Osteocyte (in vitro differentiated cells): ENCODE measurements around the gene BEND4. TPM values are rescaled to one million over a fixed set of nuclear protein-coding genes. Genes with fewer than 3 reads are reported as not detected.

Experiments
- DNase-seq: peaks from one replicate; pipeline ENCODE4 v3.0.0; 2021; ENCODE audit warnings: mixed read lengths; ENCODE audit not compliant: unreplicated experiment; ENCODE audit errors: extremely low spot score
- H3K27ac Mint-ChIP-seq: one replicate; pipeline ENCODE4 v1.8.0; 2021; ENCODE audit warnings: mild to moderate bottlenecking, mixed read lengths; ENCODE audit not compliant: unreplicated experiment
- H3K27me3 Mint-ChIP-seq: one replicate; pipeline ENCODE4 v1.8.0; 2021; ENCODE audit warnings: mixed read lengths; ENCODE audit not compliant: unreplicated experiment
- H3K36me3 Mint-ChIP-seq: one replicate; pipeline ENCODE4 v1.8.0; 2021; ENCODE audit warnings: mixed read lengths; ENCODE audit not compliant: unreplicated experiment
- H3K4me1 Mint-ChIP-seq: one replicate; pipeline ENCODE4 v1.8.0; 2021; ENCODE audit warnings: mixed read lengths; ENCODE audit not compliant: unreplicated experiment
- H3K4me3 Mint-ChIP-seq: one replicate; pipeline ENCODE4 v1.8.0; 2021; ENCODE audit warnings: mild to moderate bottlenecking, moderate library complexity, mixed read lengths; ENCODE audit not compliant: unreplicated experiment
- H3K9me3 Mint-ChIP-seq: one replicate; pipeline ENCODE4 v1.8.0; 2021; ENCODE audit warnings: mixed read lengths; ENCODE audit not compliant: unreplicated experiment
- CTCF ChIP-seq: fragments of 200-600 bp; sonication (generic); IDR thresholded peaks from 2 replicates; pipeline ENCODE4 v1.5.0; 2021; ENCODE audit warnings: antibody characterized with exemption, mild to moderate bottlenecking, moderate library complexity
- total RNA-seq: library from RNA; stranded (reverse); gene quantifications from 2 replicates; pipeline ENCODE4 v1.2.1, GENCODE V29; 2021

Gene BEND4
- total RNA-seq, 1 donor from 2014 or later, result not detected

GRCh38 chr4:42078184-42078801 lies 74.2 kb downstream of the BEND4 start:
- Mint-ChIP-seq H3K4me1 (no peaks in the 10 kb centered on the region), H3K9me3 (no peaks in the 10 kb centered on the region), H3K27ac (no peak overlapping the region), H3K36me3 (peaks cover 31% of the 10 kb centered on the region), H3K4me3 (no peak overlapping the region), H3K27me3 (no peaks in the 10 kb centered on the region)
- no peak for TF ChIP-seq CTCF
- DNase-seq, result no peak

GRCh38 chr4:42074294-42074693 lies 78.2 kb downstream of the BEND4 start:
- H3K4me3 Mint-ChIP-seq, result no peak overlapping the region
- H3K27ac Mint-ChIP-seq, result no peak overlapping the region
- no peaks in the 10 kb centered on the region for H3K27me3 Mint-ChIP-seq
- H3K36me3 Mint-ChIP-seq, result peaks cover 42% of the 10 kb centered on the region
- no peak for TF ChIP-seq CTCF
- H3K4me1 Mint-ChIP-seq, result no peaks in the 10 kb centered on the region
- no peaks in the 10 kb centered on the region for H3K9me3 Mint-ChIP-seq
- DNase-seq, result no peak

GRCh38 chr4:42070463-42070862 lies 82.0 kb downstream of the BEND4 start:
- Mint-ChIP-seq H3K27ac (no peak overlapping the region), H3K27me3 (no peaks in the 10 kb centered on the region), H3K4me3 (no peak overlapping the region), H3K9me3 (no peaks in the 10 kb centered on the region), H3K4me1 (no peaks in the 10 kb centered on the region), H3K36me3 (peaks cover 31% of the 10 kb centered on the region)
- DNase-seq, result no peak
- no peak for TF ChIP-seq CTCF

DNA sequence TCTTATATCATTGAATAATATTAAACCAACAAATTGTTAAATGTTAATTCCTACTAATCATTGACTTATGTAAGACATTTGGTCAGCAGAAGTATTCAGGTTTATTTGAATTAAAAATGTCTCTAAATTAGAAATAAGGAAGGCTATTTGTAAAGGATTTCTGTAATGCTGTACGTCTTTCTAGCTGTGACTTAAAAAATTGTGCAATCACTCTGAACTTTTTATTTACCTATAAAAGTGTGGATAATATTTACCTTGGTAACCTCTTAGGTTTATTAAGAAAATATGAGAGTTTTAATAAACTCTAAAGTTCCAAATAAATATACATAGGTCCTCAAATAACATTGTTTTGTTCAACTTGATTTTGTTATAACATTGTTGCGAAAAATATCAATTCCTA lies 85.2 kb downstream of the BEND4 start:
- Mint-ChIP-seq H3K27ac (no peak overlapping the region), H3K36me3 (peaks cover 46% of the 10 kb centered on the region), H3K4me1 (no peaks in the 10 kb centered on the region), H3K4me3 (no peak overlapping the region), H3K27me3 (no peaks in the 10 kb centered on the region), H3K9me3 (no peaks in the 10 kb centered on the region)
- TF ChIP-seq CTCF, result no peak
- no peak for DNase-seq

DNA sequence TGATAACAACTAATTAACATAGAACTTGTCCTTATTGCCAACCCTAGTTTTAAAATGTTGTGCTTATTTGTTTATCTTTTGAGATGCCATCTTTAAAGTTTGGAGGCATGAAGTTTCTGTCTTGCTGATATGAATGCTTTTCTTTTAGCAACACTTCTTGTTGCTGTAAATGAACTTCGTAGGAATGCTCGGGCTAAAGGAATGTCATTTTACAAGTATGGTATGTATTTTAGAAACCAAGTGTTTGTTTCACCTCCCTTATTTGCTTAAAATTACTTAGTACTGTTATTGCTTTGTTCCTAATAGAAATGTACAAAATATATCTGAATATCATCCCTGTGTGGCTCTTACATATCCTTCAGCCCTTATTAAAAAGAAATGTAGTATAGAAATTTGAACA lies 86.1 kb downstream of the BEND4 start:
- Mint-ChIP-seq H3K4me1 (no peaks in the 10 kb centered on the region), H3K36me3 (peaks cover 41% of the 10 kb centered on the region), H3K4me3 (no peak overlapping the region), H3K27ac (no peak overlapping the region), H3K27me3 (no peaks in the 10 kb centered on the region), H3K9me3 (no peaks in the 10 kb centered on the region)
- TF ChIP-seq CTCF, result no peak
- DNase-seq, result no peak

Other genes starting within 250 kb of the BEND4 start
- 54.8 and 59.1 TPM in 2 replicates for gene TMEM33, start 217.2 kb downstream of the BEND4 start, total RNA-seq
- gene DCAF4L1, start 170.9 kb downstream of the BEND4 start, total RNA-seq, result not detected in 2 replicates
- gene SLC30A9, start 162.1 kb downstream of the BEND4 start, total RNA-seq, result 51.5 and 56.2 TPM in 2 replicates
- gene SHISA3, start 244.8 kb upstream of the BEND4 start, total RNA-seq, result 3.9 and 4.9 TPM in 2 replicates